ENCODE results near the gene CREM.

Gene CREM

DNA sequence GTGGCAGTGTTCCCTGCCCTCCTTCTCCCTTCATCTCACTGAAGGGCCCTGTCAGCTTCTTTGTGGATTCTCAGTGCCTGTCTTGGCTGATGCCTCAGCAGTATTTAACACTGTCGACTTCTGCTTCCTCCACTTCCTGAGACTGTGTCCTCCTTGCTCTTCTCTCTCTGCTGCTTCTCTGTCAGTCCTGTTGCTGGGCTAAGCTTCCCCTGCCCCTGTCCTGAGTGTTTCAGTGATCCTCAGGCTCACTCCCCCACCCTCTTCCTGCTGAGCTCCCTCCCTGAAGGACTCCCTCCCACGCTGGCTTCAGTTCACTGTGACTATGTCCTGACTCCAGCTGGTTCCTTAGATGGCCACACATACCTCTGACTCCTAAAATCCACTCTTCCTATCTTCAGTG, 64.9 kb downstream of the CREM start:
- DNase-seq (ENCODE audit: insufficient read length, low spot score), result no peak
- TF ChIP-seq, protein P1, sequence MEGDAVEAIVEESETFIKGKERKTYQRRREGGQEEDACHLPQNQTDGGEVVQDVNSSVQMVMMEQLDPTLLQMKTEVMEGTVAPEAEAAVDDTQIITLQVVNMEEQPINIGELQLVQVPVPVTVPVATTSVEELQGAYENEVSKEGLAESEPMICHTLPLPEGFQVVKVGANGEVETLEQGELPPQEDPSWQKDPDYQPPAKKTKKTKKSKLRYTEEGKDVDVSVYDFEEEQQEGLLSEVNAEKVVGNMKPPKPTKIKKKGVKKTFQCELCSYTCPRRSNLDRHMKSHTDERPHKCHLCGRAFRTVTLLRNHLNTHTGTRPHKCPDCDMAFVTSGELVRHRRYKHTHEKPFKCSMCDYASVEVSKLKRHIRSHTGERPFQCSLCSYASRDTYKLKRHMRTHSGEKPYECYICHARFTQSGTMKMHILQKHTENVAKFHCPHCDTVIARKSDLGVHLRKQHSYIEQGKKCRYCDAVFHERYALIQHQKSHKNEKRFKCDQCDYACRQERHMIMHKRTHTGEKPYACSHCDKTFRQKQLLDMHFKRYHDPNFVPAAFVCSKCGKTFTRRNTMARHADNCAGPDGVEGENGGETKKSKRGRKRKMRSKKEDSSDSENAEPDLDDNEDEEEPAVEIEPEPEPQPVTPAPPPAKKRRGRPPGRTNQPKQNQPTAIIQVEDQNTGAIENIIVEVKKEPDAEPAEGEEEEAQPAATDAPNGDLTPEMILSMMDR (IDR thresholded peaks at IDR 0.05; ENCODE audit: insufficient read depth, missing control alignments), result no peak
- no peak for FAIRE-seq

DNA sequence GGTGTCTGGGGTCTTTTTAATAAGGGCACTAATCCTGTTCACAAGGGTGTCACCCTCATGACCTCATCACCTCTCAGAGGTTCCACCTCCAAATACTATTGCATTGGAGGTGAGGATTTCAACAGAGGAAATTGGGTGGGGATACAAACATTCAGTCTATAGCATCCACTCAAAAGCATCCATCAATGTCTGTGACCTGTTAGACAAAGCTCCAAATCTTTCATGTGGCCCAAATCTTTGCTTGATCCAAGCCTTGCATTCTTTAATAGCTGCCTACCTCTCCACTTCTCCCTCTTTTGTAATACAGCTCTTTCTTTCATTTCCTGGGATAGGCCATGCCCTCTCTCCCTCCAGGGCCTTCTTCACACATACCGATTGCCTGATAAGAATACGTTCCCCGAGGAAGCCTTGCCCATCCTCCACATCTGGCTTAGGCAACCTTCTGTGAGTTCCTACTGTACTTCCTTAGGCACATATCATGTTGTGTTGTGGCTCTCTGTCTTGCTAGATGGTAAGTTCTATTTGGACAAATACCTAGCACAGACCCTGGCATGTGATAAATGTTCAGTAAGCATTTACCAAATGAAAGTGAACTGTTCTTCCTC, 66.1 kb downstream of the CREM start:
- no peak for FAIRE-seq
- TF ChIP-seq, protein P1 (IDR thresholded peaks at IDR 0.05; ENCODE audit: insufficient read depth, missing control alignments), result no peak
- DNase-seq (ENCODE audit: insufficient read length, low spot score), result no peak

DNA sequence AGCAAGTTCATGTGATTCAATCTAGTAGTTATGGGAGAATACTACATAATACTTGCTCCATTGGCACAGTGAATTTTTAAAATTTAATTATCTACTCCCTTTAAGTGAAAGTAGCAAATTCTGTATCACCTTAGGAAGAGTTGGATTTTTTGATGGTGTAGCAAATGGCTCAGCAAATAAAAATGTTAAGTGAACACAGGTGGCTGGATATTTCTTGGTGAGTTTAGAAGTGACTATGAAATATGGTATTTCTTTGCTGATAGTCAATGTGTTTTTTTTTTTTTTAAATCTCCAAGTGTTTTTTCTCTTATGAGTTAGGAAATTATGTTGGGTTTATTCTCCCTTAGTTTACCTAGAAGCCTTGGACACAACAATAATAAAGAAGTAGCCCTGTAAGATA, 67.8 kb downstream of the CREM start:
- TF ChIP-seq, protein P1 (IDR thresholded peaks at IDR 0.05; ENCODE audit: insufficient read depth, missing control alignments), result no peak
- FAIRE-seq, result no peak
- DNase-seq (ENCODE audit: insufficient read length, low spot score), result no peak

DNA sequence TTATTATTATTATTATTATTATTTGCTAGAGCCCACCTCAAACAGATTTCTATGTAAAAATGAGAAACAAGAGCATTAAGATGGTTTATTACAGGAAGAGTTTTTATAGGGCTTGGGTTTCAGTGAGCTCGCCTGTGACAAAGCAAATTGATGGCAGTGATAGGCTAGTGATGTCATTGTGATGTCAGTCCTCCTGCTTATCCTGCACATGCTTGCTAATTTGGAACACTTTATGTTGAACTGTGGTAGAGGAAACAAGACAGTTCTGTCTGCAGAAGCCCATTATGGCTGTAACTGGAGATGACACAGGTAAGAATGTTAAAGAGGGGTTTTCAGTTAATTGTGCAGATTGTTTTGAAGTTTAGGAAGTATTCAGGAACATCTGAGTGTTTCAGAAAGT, 68.3 kb downstream of the CREM start:
- no peak for FAIRE-seq
- DNase-seq (ENCODE audit: insufficient read length, low spot score), result no peak
- TF ChIP-seq, protein P1 (IDR thresholded peaks at IDR 0.05; ENCODE audit: insufficient read depth, missing control alignments), result no peak

DNA sequence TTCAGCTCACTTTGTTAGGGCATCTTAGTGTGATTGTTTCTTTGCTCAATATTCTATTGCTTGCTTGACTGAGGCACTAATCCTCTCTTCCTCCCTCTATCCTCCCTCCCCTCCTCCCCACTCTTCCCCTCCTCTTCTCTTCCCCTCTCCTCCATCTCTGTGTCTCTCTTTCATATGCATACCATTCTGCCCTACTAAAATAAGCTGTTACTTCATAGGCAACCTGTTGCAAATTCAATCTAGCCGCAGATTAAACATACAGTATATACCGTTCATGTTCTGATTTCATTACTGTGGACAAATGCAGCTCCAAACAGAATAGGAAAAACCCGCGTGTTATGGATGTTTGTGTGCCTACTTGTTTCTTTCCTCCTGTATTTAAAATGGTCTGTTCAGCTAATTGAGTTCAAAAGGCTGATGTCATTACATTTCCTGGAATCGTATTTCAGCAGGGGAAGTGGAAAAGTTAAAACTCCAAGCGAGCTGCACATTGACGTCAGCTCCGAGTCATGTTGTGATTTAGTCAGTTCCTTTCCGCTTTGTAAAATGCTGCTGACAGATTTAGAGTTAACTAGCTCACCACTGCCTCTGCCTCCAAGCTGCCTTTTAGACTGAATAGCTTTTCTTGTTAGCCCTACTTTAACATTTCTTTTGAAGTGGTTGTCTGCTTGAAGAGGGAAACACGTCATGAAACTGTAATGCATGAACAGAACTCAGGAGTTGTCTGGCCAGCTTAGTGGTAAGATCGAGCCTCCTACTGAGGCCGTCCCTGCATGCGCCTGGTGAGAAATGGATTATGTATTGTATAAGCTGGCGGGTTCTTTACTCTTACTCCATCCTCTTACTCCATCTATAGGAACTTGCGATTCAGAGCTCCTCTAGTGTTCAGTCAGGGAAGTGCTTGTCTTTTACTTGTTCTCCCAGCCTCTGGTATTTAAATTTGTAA, 69.0 kb downstream of the CREM start:
- FAIRE-seq (peak; percentile 67), DNase-seq (ENCODE audit: insufficient read length, low spot score) (peak; percentile 46)
- TF ChIP-seq, protein P1 (IDR thresholded peaks at IDR 0.05; ENCODE audit: insufficient read depth, missing control alignments), result peak; percentile 71

DNA sequence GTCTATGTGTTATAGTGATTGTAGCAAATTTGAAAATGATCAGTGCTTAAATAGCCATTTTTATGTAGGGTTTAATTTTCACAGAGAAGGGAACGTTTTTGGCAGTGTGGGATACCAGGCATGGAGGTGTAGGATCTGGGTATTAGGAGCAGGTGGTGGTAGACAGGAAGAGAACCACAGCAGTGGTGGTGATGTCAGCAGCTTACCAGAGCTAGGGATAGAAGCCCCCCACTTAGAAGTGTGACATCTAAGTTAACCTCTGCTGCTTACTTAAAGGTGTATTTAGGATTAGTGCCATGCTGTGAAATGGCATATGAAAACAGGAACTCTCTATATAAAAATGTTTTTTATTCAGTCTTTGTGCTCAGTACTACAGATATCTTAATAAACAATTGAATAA, 73.8 kb downstream of the CREM start:
- FAIRE-seq, result no peak
- TF ChIP-seq, protein P1 (IDR thresholded peaks at IDR 0.05; ENCODE audit: insufficient read depth, missing control alignments), result no peak
- no peak for DNase-seq (ENCODE audit: insufficient read length, low spot score)

DNA sequence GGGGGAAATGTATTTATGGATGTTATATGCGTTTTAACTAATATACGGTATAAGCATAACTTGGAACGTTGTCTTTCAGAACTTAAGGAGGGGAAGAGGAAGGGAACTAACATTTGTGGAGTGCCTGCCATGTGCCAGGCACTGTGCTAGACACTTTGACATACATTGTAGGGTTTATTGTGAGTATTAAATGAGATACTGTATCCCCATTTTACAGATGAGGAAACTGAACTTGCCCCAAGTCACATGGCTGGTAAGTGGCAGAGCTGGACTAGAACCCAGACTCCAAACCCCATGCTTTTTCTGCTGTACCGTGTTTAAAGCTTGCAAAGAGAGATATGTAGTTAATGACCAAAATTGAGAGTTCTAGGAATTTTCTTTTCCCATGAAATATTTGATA, 74.6 kb downstream of the CREM start:
- FAIRE-seq (no peak), DNase-seq (ENCODE audit: insufficient read length, low spot score) (no peak)
- TF ChIP-seq, protein P1 (IDR thresholded peaks at IDR 0.05; ENCODE audit: insufficient read depth, missing control alignments), result no peak

All from D721Med (cell line).